ENCODE data around the gene PRR20G. TPM values are rescaled to one million over a fixed set of nuclear protein-coding genes. Genes with fewer than 3 reads are reported as not detected.

The PRR20G gene
- total and polyA plus RNA-seq, 2 of the 8 experiments (the other 6 are each of a cell fraction or from before 2014, with no cell fraction given), result 0.24 TPM; not detected in 1

DNA sequence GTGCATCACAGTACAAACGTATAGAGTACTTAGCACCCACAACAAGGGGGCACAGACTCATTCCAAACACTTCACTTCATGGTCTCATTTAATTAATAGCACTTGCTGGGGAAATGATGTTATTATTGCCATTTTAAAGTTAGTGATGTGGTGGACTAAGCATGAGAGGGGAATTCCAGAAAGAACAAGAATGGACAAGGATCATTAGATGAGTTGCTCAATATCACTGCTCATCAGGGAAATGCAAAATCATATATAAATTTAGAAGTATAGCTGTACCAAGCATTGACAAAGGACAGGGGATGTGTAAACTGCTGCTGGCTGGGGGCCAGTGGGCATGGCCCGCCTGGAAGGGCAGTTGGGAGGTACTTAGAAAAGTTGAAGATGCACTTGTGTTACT lies 14.6 kb downstream of the PRR20G start:
- Histone ChIP-seq H3K23me2 (ENCODE audit: low read depth, low read length) (no peaks in the 10 kb centered on the region), H3K27ac (ENCODE audit: low read depth, low read length) (no peak overlapping the region), H2BK5ac (ENCODE audit: low read depth, low read length) (no peak overlapping the region), H3K4me1 (replicated peaks in 1 of 4; ENCODE audit: control insufficient read depth in 3 of 4, insufficient read depth in 4 of 4, low read length in 3 of 4) (no peaks in the 10 kb centered on the region), H2BK120ac (replicated peaks; ENCODE audit: low read depth, low read length) (no peak overlapping the region), H3K4ac (replicated peaks; ENCODE audit: insufficient read length, low read depth, low read length) (no peak overlapping the region), H4K20me1 (replicated peaks in 1 of 2; ENCODE audit: control insufficient read depth in 1 of 2, insufficient read depth in 2 of 2, low read length in 2 of 2) (no peaks in the 10 kb centered on the region), H2BK15ac (ENCODE audit: low read length) (no peak overlapping the region), H3K9me3 (ENCODE audit: insufficient read depth in 2 of 2, low read depth in 1 of 2, low read length in 1 of 2) (peaks cover 39 to 41% of the 10 kb centered on the region in 2 experiments), H3K27me3 (replicated peaks in 1 of 4; ENCODE audit: control insufficient read depth in 3 of 4, extremely low read depth in 1 of 4, insufficient read depth in 3 of 4, low read length in 3 of 4) (no peaks in the 10 kb centered on the region; a peak in 1 of 7 replicates), H3K14ac (ENCODE audit: insufficient read length) (no peak overlapping the region), H3K79me2 (ENCODE audit: control insufficient read depth in 1 of 2, insufficient read depth in 2 of 2, low read length in 2 of 2) (no peaks in the 10 kb centered on the region), H2BK12ac (ENCODE audit: low read depth, low read length) (no peak overlapping the region), H3K4me2 (ENCODE audit: insufficient read depth in 1 of 2, low read depth in 2 of 2, low read length in 2 of 2) (no peak overlapping the region), H4K8ac (ENCODE audit: extremely low read depth, insufficient read depth, low read length) (no peak overlapping the region), H3K18ac (ENCODE audit: extremely low read depth, low read length) (no peak overlapping the region), H2AK5ac (ENCODE audit: low read depth, low read length) (no peak overlapping the region), H3K36me3 (ENCODE audit: control insufficient read depth in 2 of 4, insufficient read depth in 4 of 4, low read length in 3 of 4) (no peaks in the 10 kb centered on the region), H3K79me1 (ENCODE audit: low read depth, low read length) (no peaks in the 10 kb centered on the region), H3K56ac (replicated peaks; ENCODE audit: insufficient read length, low read depth, low read length) (no peak overlapping the region), H3K9ac (replicated peaks in 1 of 4; ENCODE audit: extremely low read depth in 1 of 4, low read depth in 3 of 4, low read length in 3 of 4) (no peak overlapping the region), H2AFZ (ENCODE audit: low read length) (no peak overlapping the region), H2BK20ac (ENCODE audit: low read length) (no peak overlapping the region), H4K5ac (ENCODE audit: insufficient read length, low read depth, low read length) (no peak overlapping the region), H4K91ac (replicated peaks; ENCODE audit: insufficient read length, low read length) (no peak overlapping the region), H3K23ac (ENCODE audit: insufficient read length) (no peak overlapping the region), H3K4me3 (ENCODE audit: extremely low read depth in 1 of 4, insufficient read depth in 2 of 4, low read depth in 3 of 4, low read length in 4 of 4) (no peak overlapping the region)
- POLR2A ChIA-PET (ENCODE audit: partially characterized antibody), result no interaction called here
- WGBS, 2 experiments (ENCODE audit: extremely low coverage in 1 of 2, insufficient coverage in 1 of 2, insufficient read length in 1 of 2, insufficient replicate concordance in 2 of 2, low coverage in 1 of 2, low lambda C conversion rate in 2 of 2, missing lambda C conversion rate in 1 of 2), result 82% methylated on average over 2 of the region's 2 CpGs; no CpG with 5 or more reads in 1 of the 2 experiments
- TF ChIP-seq MAFK (IDR thresholded peaks at IDR 0.05; ENCODE audit: low read depth, low read length) (no peak), HDAC2 (IDR thresholded peaks at IDR 0.05; ENCODE audit: borderline replicate concordance in 1 of 2, low read depth in 2 of 2, low read length in 2 of 2) (no peak), ASH2L (IDR thresholded peaks at IDR 0.05; ENCODE audit: low read length) (no peak), POU5F1 (IDR thresholded peaks at IDR 0.05; ENCODE audit: low read depth, low read length) (no peak), PHF8 (conservative IDR thresholded peaks at IDR 0.05; ENCODE audit: low read depth, low read length) (no peak), SIRT6 (IDR thresholded peaks at IDR 0.05; ENCODE audit: low read length) (no peak), SP1 (IDR thresholded peaks at IDR 0.05; ENCODE audit: low read depth, low read length) (no peak), SP2 (IDR thresholded peaks at IDR 0.05; ENCODE audit: low read length) (no peak), SRF (IDR thresholded peaks at IDR 0.05; ENCODE audit: low read depth, low read length) (no peak), SUZ12 (IDR thresholded peaks at IDR 0.05; ENCODE audit: low read length) (no peak), NANOG (IDR thresholded peaks at IDR 0.05; ENCODE audit: insufficient read depth, low read depth, low read length, poor library complexity, severe bottlenecking) (no peak)
- DNase-seq (ENCODE audit: low read depth in 1 of 2, low spot score in 2 of 2) (no peak), FAIRE-seq (no peak)
- CTCF ChIA-PET (ENCODE audit: partially characterized antibody), result no interaction called here
